Adrenal gland (tissue), 5 donors: ENCODE data around the gene ADAM10.

Experiments used
- POLR2A ChIP-seq, 2 donors: fragments of 450-650 bp; IDR thresholded peaks; one replicate each; pipeline ENCODE4 v1.6.1; 2017; ENCODE audit warnings: antibody characterized with exemption in 2 of 2, mild to moderate bottlenecking in 2 of 2, moderate library complexity in 1 of 2
- TF ChIP-seq, protein P1 (sequence below), 6 experiments: fragments of 450-650 bp in 4 of 6; fragments of 200-600 bp in 2 of 6; sonication (generic) in 1 of 6; IDR thresholded peaks; 1 replicate in 5 of 6; 2 replicates in 1 of 6; pipeline versions ENCODE4 v1.5.1 to v1.8.0; 2016 to 2021; ENCODE audit warnings: antibody characterized with exemption in 6 of 6, mild to moderate bottlenecking in 2 of 6, moderate library complexity in 1 of 6
- donor health status: DM: no; HTN: no; CAD: no.

DNA sequence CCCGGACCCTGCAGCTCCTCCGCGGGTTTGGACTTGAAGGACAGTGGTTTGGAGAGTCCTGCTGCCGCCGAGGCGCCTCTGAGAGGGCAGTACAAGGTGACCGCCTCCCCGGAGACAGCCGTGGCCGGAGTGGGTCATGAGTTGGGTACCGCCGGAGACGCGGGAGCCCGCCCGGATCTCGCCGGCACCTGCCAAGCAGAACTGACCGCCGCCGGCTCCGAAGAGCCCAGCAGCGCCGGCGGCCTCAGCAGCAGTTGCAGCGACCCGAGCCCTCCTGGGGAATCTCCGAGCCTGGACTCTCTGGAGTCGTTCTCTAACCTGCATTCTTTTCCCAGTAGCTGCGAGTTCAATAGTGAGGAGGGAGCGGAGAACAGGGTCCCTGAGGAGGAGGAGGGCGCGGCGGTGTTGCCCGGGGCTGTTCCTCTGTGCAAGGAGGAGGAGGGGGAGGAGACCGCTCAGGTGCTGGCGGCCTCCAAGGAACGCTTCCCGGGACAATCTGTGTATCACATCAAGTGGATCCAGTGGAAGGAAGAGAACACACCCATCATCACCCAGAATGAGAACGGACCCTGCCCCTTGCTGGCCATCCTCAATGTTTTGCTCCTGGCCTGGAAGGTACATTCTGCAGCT lies 22.2 kb upstream of the ADAM10 start:
- TF ChIP-seq, protein P1, sequence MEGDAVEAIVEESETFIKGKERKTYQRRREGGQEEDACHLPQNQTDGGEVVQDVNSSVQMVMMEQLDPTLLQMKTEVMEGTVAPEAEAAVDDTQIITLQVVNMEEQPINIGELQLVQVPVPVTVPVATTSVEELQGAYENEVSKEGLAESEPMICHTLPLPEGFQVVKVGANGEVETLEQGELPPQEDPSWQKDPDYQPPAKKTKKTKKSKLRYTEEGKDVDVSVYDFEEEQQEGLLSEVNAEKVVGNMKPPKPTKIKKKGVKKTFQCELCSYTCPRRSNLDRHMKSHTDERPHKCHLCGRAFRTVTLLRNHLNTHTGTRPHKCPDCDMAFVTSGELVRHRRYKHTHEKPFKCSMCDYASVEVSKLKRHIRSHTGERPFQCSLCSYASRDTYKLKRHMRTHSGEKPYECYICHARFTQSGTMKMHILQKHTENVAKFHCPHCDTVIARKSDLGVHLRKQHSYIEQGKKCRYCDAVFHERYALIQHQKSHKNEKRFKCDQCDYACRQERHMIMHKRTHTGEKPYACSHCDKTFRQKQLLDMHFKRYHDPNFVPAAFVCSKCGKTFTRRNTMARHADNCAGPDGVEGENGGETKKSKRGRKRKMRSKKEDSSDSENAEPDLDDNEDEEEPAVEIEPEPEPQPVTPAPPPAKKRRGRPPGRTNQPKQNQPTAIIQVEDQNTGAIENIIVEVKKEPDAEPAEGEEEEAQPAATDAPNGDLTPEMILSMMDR (IDR thresholded peaks at IDR 0.05) = no peak
- no peak for TF ChIP-seq POLR2A (IDR thresholded peaks at IDR 0.05)
